H9 (cell line): ENCODE data around the gene P2RX7. TPM values are rescaled to one million over a fixed set of nuclear protein-coding genes. Genes with fewer than 3 reads are reported as not detected.
"Not testable (repeated sequence)": the region's sequence is repeated elsewhere in the genome, so short reads cannot be mapped to it uniquely, and the experiment has no call there.

Source experiments
- DNase-seq: peaks from one replicate; pipeline ENCODE4 v3.0.0-alpha.2; 2017
- H2AFZ ChIP-seq: one replicate; pipeline ENCODE4 v1.6.1; 2013; ENCODE audit warnings: mild to moderate bottlenecking, low read length, control low read depth, moderate library complexity
- H2AK5ac ChIP-seq: 2 replicates; pipeline ENCODE4 v1.6.1; 2013; ENCODE audit warnings: low read length, control low read depth, mixed read lengths; ENCODE audit not compliant: insufficient read length
- H2BK120ac ChIP-seq: one replicate; pipeline ENCODE4 v1.6.1; 2013; ENCODE audit warnings: low read depth, mild to moderate bottlenecking, low read length, control low read depth, inconsistent platforms; ENCODE audit not compliant: poor library complexity, severe bottlenecking
- H2BK12ac ChIP-seq: 2 replicates; pipeline ENCODE4 v1.6.1; 2013; ENCODE audit warnings: low read length, control low read depth, mixed read lengths, low read depth; ENCODE audit not compliant: insufficient read length
- H2BK15ac ChIP-seq: 2 replicates; pipeline ENCODE4 v1.6.1; 2013; ENCODE audit warnings: low read depth, low read length, control low read depth
- H2BK20ac ChIP-seq: one replicate; pipeline ENCODE4 v1.6.1; 2013; ENCODE audit warnings: low read depth, mild to moderate bottlenecking, low read length, control low read depth, inconsistent platforms; ENCODE audit not compliant: poor library complexity, severe bottlenecking
- H2BK5ac ChIP-seq: 2 replicates; pipeline ENCODE4 v1.6.1; 2013; ENCODE audit warnings: low read length, control low read depth, mixed read lengths; ENCODE audit not compliant: insufficient read length
- H3K14ac ChIP-seq: 2 replicates; pipeline ENCODE4 v1.6.1; 2013; ENCODE audit warnings: low read length, control low read depth; ENCODE audit not compliant: insufficient read depth
- H3K18ac ChIP-seq: 2 replicates; pipeline ENCODE4 v1.6.1; 2013; ENCODE audit warnings: low read depth, mild to moderate bottlenecking, mixed read lengths, low read length, control low read depth; ENCODE audit not compliant: insufficient read length
- H3K23ac ChIP-seq: 2 replicates; pipeline ENCODE4 v1.6.1; 2013; ENCODE audit warnings: low read length, control low read depth, mixed read lengths, low read depth; ENCODE audit not compliant: insufficient read length
- H3K23me2 ChIP-seq: 2 replicates; pipeline ENCODE4 v1.6.1; 2013; ENCODE audit warnings: low read depth, mild to moderate bottlenecking, mixed read lengths, low read length, control low read depth; ENCODE audit not compliant: insufficient read length, poor library complexity, severe bottlenecking
- H3K27ac ChIP-seq: 2 replicates; pipeline ENCODE4 v1.5.1; 2013; ENCODE audit warnings: low read length, control low read depth, mixed read lengths, low read depth; ENCODE audit not compliant: insufficient read length
- H3K27me3 ChIP-seq: 2 replicates; pipeline ENCODE4 v1.6.1; 2013; ENCODE audit warnings: low read length, control low read depth, inconsistent platforms; ENCODE audit not compliant: insufficient read depth
- H3K4ac ChIP-seq: 2 replicates; pipeline ENCODE4 v1.6.1; 2013; ENCODE audit warnings: low read depth, mild to moderate bottlenecking, control low read depth, inconsistent platforms, low read length, moderate library complexity
- H3K4me1 ChIP-seq: 2 replicates; pipeline ENCODE4 v1.6.1; 2013; ENCODE audit warnings: low read length, control low read depth, inconsistent platforms; ENCODE audit not compliant: insufficient read depth
- H3K4me2 ChIP-seq: 2 replicates; pipeline ENCODE4 v1.6.1; 2013; ENCODE audit warnings: low read length, control low read depth, mixed read lengths; ENCODE audit not compliant: insufficient read length, insufficient read depth
- H3K56ac ChIP-seq: 2 replicates; pipeline ENCODE4 v1.6.1; 2013; ENCODE audit warnings: low read depth, mild to moderate bottlenecking, mixed read lengths, low read length, control low read depth; ENCODE audit not compliant: insufficient read length
- H3K79me1 ChIP-seq: 2 replicates; pipeline ENCODE4 v1.6.1; 2013; ENCODE audit warnings: low read depth, mild to moderate bottlenecking, moderate library complexity, low read length, control low read depth, inconsistent platforms; ENCODE audit not compliant: insufficient read depth, poor library complexity, severe bottlenecking
- H3K79me2 ChIP-seq: 2 replicates; pipeline ENCODE4 v1.6.1; 2013; ENCODE audit warnings: low read length, control low read depth, inconsistent platforms; ENCODE audit not compliant: insufficient read depth
- H3K9ac ChIP-seq: 2 replicates; pipeline ENCODE4 v1.6.1; 2013; ENCODE audit warnings: low read length, control low read depth, mixed read lengths; ENCODE audit not compliant: insufficient read length; ENCODE audit errors: extremely low read depth
- H3K9me3 ChIP-seq: one replicate; pipeline ENCODE4 v1.6.1; 2013; ENCODE audit warnings: low read depth, low read length, inconsistent platforms; ENCODE audit not compliant: control insufficient read depth
- H3T11ph ChIP-seq: one replicate; pipeline ENCODE4 v1.6.1; 2013; ENCODE audit warnings: mild to moderate bottlenecking, low read length, control low read depth, inconsistent platforms
- H4K20me1 ChIP-seq: one replicate; pipeline ENCODE4 v1.6.1; 2013; ENCODE audit not compliant: control insufficient read depth, insufficient read length, insufficient read depth
- H4K5ac ChIP-seq: 2 replicates; pipeline ENCODE4 v1.6.1; 2013; ENCODE audit warnings: low read depth, mild to moderate bottlenecking, mixed read lengths, low read length, control low read depth; ENCODE audit not compliant: insufficient read length
- H4K8ac ChIP-seq: replicated peaks from 2 replicates; pipeline ENCODE4 v1.6.1; 2013; ENCODE audit warnings: low read length, control low read depth, mixed read lengths, low read depth; ENCODE audit not compliant: insufficient read length
- H4K91ac ChIP-seq: 2 replicates; pipeline ENCODE4 v1.6.1; 2013; ENCODE audit warnings: low read depth, mild to moderate bottlenecking, moderate library complexity, mixed read lengths, low read length, control low read depth; ENCODE audit not compliant: insufficient read length
- H3K27ac Mint-ChIP-seq, 3 experiments: 2 replicates in 2 of 3; 3 replicates in 1 of 3; pipeline ENCODE4 v1.8.0; 2020 to 2021; ENCODE audit warnings: mixed read lengths in 3 of 3, mild to moderate bottlenecking in 1 of 3, moderate library complexity in 1 of 3
- H3K27me3 Mint-ChIP-seq: 2 replicates; pipeline ENCODE4 v1.8.0; 2021; ENCODE audit warnings: low read depth, mild to moderate bottlenecking, moderate library complexity, mixed read lengths
- H3K36me3 Mint-ChIP-seq, 3 experiments: 2 replicates in 2 of 3; 3 replicates in 1 of 3; pipeline ENCODE4 v1.8.0; 2020 to 2021; ENCODE audit warnings: low read depth in 3 of 3, mixed read lengths in 3 of 3; ENCODE audit not compliant: insufficient read depth in 1 of 3
- H3K4me1 Mint-ChIP-seq, 2 experiments: 2 replicates each; pipeline ENCODE4 v1.8.0; 2020; ENCODE audit warnings: mixed read lengths in 2 of 2
- H3K4me3 Mint-ChIP-seq, 2 experiments: 2 replicates in 1 of 2; 3 replicates in 1 of 2; pipeline ENCODE4 v1.8.0; 2020 to 2021; ENCODE audit warnings: mild to moderate bottlenecking in 2 of 2, mixed read lengths in 2 of 2, moderate library complexity in 1 of 2
- H3K9me3 Mint-ChIP-seq, 2 experiments: 2 replicates in 1 of 2; 3 replicates in 1 of 2; pipeline ENCODE4 v1.8.0; 2020; ENCODE audit warnings: mild to moderate bottlenecking in 2 of 2, mixed read lengths in 2 of 2, moderate library complexity in 1 of 2
- CTCF ChIP-seq: fragments of 200-600 bp; sonication (generic); conservative IDR thresholded peaks from 3 replicates; pipeline ENCODE4 v1.8.0; 2021; ENCODE audit warnings: antibody characterized with exemption, mild to moderate bottlenecking
- WGBS: extraction: QIAGEN DNeasy Blood & Tissue Kit; methylation state at CpG from one replicate; pipeline ENCODE4 v1.1.7; 2013; ENCODE audit warnings: missing lambda C conversion rate, low lambda C conversion rate, mixed read lengths; ENCODE audit not compliant: insufficient read length; ENCODE audit errors: extremely low coverage; 5-methylcytosine and 5-hydroxymethylcytosine counted together
- total RNA-seq: library from RNA; stranded (reverse); gene quantifications from 2 replicates; pipeline ENCODE4 v1.2.1, GENCODE V29; 2021

P2RX7 gene
- total RNA-seq, 1 experiment from 2014 or later: 0.09 TPM

GRCh38 chr12:121226399-121226798 is 93.7 kb downstream of the P2RX7 start:
- H3T11ph ChIP-seq: no peak overlapping the region
- H2AFZ ChIP-seq: no peak overlapping the region
- H2BK15ac ChIP-seq: no peak overlapping the region
- no peaks in the 10 kb centered on the region for H4K20me1 ChIP-seq
- no peak overlapping the region for H2AK5ac ChIP-seq
- no CpG with 5 or more reads among the region's 8 CpGs for WGBS
- no peak overlapping the region for H3K4ac ChIP-seq
- H3K56ac ChIP-seq: no peak overlapping the region
- no peaks in the 10 kb centered on the region for H3K9me3 ChIP-seq
- H3K79me2 ChIP-seq: no peaks in the 10 kb centered on the region
- no peak overlapping the region for H3K27ac ChIP-seq
- H3K27me3 ChIP-seq: no peaks in the 10 kb centered on the region
- Mint-ChIP-seq H3K4me1 (peaks cover 3 to 4% of the 10 kb centered on the region in 2 experiments; a peak in 3 of 4 replicates), H3K36me3 (peaks cover 2 to 5% (median 3%) of the 10 kb centered on the region in 3 experiments; a peak in 5 of 7 replicates), H3K27ac (no peak overlapping the region), H3K27me3 (no peaks in the 10 kb centered on the region), H3K9me3 (no peaks in the 10 kb centered on the region), H3K4me3 (no peak overlapping the region)
- H2BK120ac ChIP-seq: no peak overlapping the region
- no peak overlapping the region for H3K4me2 ChIP-seq
- no peaks in the 10 kb centered on the region for H3K23me2 ChIP-seq
- H3K18ac ChIP-seq: no peak overlapping the region
- H4K5ac ChIP-seq: no peak overlapping the region
- H3K79me1 ChIP-seq: no peaks in the 10 kb centered on the region
- DNase-seq: no peak
- no peak overlapping the region for H2BK5ac ChIP-seq
- H3K14ac ChIP-seq: no peak overlapping the region
- H2BK12ac ChIP-seq: no peak overlapping the region
- no peaks in the 10 kb centered on the region for H3K4me1 ChIP-seq
- TF ChIP-seq CTCF: no peak
- H3K9ac ChIP-seq: no peak overlapping the region
- H4K8ac ChIP-seq: no peak overlapping the region
- no peak overlapping the region for H4K91ac ChIP-seq
- no peak overlapping the region for H3K23ac ChIP-seq
- H2BK20ac ChIP-seq: no peak overlapping the region

- not testable (repeated sequence) for H3K9me3 Mint-ChIP-seq, H3K4ac ChIP-seq, H3K18ac ChIP-seq, H3K4me2 ChIP-seq, H4K20me1 ChIP-seq, H2BK12ac ChIP-seq, H3K4me1 Mint-ChIP-seq, H3K27ac Mint-ChIP-seq, H3K23me2 ChIP-seq, H3K56ac ChIP-seq, DNase-seq, H4K5ac ChIP-seq, H2BK20ac ChIP-seq, H2BK120ac ChIP-seq, H3K27me3 Mint-ChIP-seq, H2AFZ ChIP-seq, H3K36me3 Mint-ChIP-seq, H3K27me3 ChIP-seq, H3K4me3 Mint-ChIP-seq, H3K9ac ChIP-seq, H3K14ac ChIP-seq, H4K91ac ChIP-seq, H3K79me2 ChIP-seq, H2AK5ac ChIP-seq, H4K8ac ChIP-seq, H3K4me1 ChIP-seq, H2BK15ac ChIP-seq, H3K27ac ChIP-seq, H3K23ac ChIP-seq, H3K79me1 ChIP-seq, H3T11ph ChIP-seq, H2BK5ac ChIP-seq, H3K9me3 ChIP-seq
- WGBS: no CpG with 5 or more reads among the region's 8 CpGs
Measured at GRCh38 chr12:121226871-121227270, 94.2 kb downstream of the P2RX7 start.
